Measurements from ENCODE around the gene CTNS.

CTNS gene

GRCh38 chr17:3668279-3669084, 31.9 kb downstream of the CTNS start, which contains the start of the genes EMC6 and TAX1BP3 (continued):
- no peak for TF ChIP-seq ZNF830 (tag by site-specific recombination; IDR thresholded peaks at IDR 0.05; ENCODE audit: low read depth)
- TF ChIP-seq KLF9 (tag by site-specific recombination; IDR thresholded peaks at IDR 0.05; ENCODE audit: low read depth), result peak; percentile 17
- TF ChIP-seq ZNF629 (tag by site-specific recombination; IDR thresholded peaks at IDR 0.05), result peak; percentile 18; the same call in 1 of the 2 replicates
- peak; percentile 87 for TF ChIP-seq SP3 (tag by site-specific recombination; IDR thresholded peaks at IDR 0.05)
- TF ChIP-seq ZNF114 (tag by site-specific recombination; IDR thresholded peaks at IDR 0.05), result no peak
- no peak for TF ChIP-seq ZNF18 (tag by site-specific recombination; IDR thresholded peaks at IDR 0.05)
- no peak for TF ChIP-seq ZNF747 (tag by site-specific recombination; IDR thresholded peaks at IDR 0.05)
- TF ChIP-seq MZF1 (tag by site-specific recombination; IDR thresholded peaks at IDR 0.05; ENCODE audit: borderline replicate concordance), result no peak
- no peak for TF ChIP-seq HOXD13 (CRISPR knock-in tag; IDR thresholded peaks at IDR 0.05; ENCODE audit: borderline replicate concordance)
- no peak; the same call in 1 of the 2 replicates for TF ChIP-seq ZBTB21 (tag by site-specific recombination; IDR thresholded peaks at IDR 0.05)
- no peak for TF ChIP-seq ZNF404 (tag by site-specific recombination; IDR thresholded peaks at IDR 0.05)
- no peak for TF ChIP-seq ZNF473 (tag by site-specific recombination; IDR thresholded peaks at IDR 0.05)
- TF ChIP-seq ZNF362 (tag by site-specific recombination; IDR thresholded peaks at IDR 0.05), result no peak
- TF ChIP-seq ELK4 (IDR thresholded peaks at IDR 0.05; ENCODE audit: borderline replicate concordance, low read depth, low read length), result no peak
- peak; percentile 47; the same call in 1 of the 2 replicates for TF ChIP-seq BCL11A (tag by site-specific recombination; IDR thresholded peaks at IDR 0.05; ENCODE audit: low read depth)
- TF ChIP-seq IKZF3 (tag by site-specific recombination; IDR thresholded peaks at IDR 0.05), result no peak
- TF ChIP-seq INSM2 (tag by site-specific recombination; IDR thresholded peaks at IDR 0.05), result no peak
- TF ChIP-seq ZNF174 (tag by site-specific recombination; IDR thresholded peaks at IDR 0.05), result no peak
- TF ChIP-seq KLF7 (tag by site-specific recombination; IDR thresholded peaks at IDR 0.05; ENCODE audit: borderline replicate concordance), result no peak
- TF ChIP-seq ZNF776 (tag by site-specific recombination; IDR thresholded peaks at IDR 0.05; ENCODE audit: borderline replicate concordance), result no peak
- TF ChIP-seq ZNF423 (tag by site-specific recombination; IDR thresholded peaks at IDR 0.05), result no peak
- no peak for TF ChIP-seq ZNF548 (tag by site-specific recombination; IDR thresholded peaks at IDR 0.05)
- no peak for TF ChIP-seq ZNF302 (tag by site-specific recombination; IDR thresholded peaks at IDR 0.05; ENCODE audit: low read depth)
- no peak for TF ChIP-seq ZNF121 (tag by site-specific recombination; IDR thresholded peaks at IDR 0.05)
- TF ChIP-seq PRDM4 (tag by site-specific recombination; IDR thresholded peaks at IDR 0.05), result no peak
- TF ChIP-seq ZNF514 (tag by site-specific recombination; IDR thresholded peaks at IDR 0.05), result no peak
- TF ChIP-seq ZNF692 (tag by site-specific recombination; IDR thresholded peaks at IDR 0.05), result peak; percentile 54
- TF ChIP-seq ZNF837 (tag by site-specific recombination; IDR thresholded peaks at IDR 0.05), result no peak
- peak; percentile 37; the same call in 1 of the 2 replicates for TF ChIP-seq ZNF660 (tag by site-specific recombination; IDR thresholded peaks at IDR 0.05)
- no peak for TF ChIP-seq ZNF155 (tag by site-specific recombination; IDR thresholded peaks at IDR 0.05)
- TF ChIP-seq ZNF707 (tag by site-specific recombination; IDR thresholded peaks at IDR 0.05), result no peak
- TF ChIP-seq ZNF221 (tag by site-specific recombination; IDR thresholded peaks at IDR 0.05; ENCODE audit: borderline replicate concordance), result no peak

Data from HEK293 (cell line).